Effector CD8-positive, alpha-beta T cell (primary cell): Measurements from ENCODE around the gene ING2.
"Not testable (repeated sequence)": the region's sequence is repeated elsewhere in the genome, so short reads cannot be mapped to it uniquely, and the experiment has no call there.

Experiments
- DNase-seq: peaks from one replicate; lab custom pipeline; 2025; lab: John Stamatoyannopoulos, UW
- total RNA-seq, 4 experiments: gene quantifications; one replicate each; lab custom pipeline; 2026; lab: John Stamatoyannopoulos, UW

The ING2 gene
- total RNA-seq = 6.9 to 11.7 (median 9.2) reads per million in 4 experiments

- peak; percentile 93 for DNase-seq
These were observed at the start of gene ING2 for GRCh38 chr4:183504930-183505610. TSS of gene ING2 (plus strand) at chr4:183505058. CDS start at chr4:183505196, 138 bp downstream.

- DNase-seq = no peak
These were observed 49.2 kb upstream of the ING2 start for GRCh38 chr4:183455431-183456195.

GRCh38 chr4:183458005-183458404, 46.9 kb upstream of the ING2 start:
- no peak for DNase-seq

- not testable (repeated sequence) for DNase-seq
These were observed 40.8 kb upstream of the ING2 start for GRCh38 chr4:183463903-183464619.

- DNase-seq = not testable (repeated sequence)
These were observed 39.0 kb upstream of the ING2 start for GRCh38 chr4:183465879-183466278.

- no peak for DNase-seq
These were observed 37.6 kb upstream of the ING2 start for GRCh38 chr4:183467246-183467645.

- DNase-seq = no peak
These were observed 36.4 kb upstream of the ING2 start for GRCh38 chr4:183468210-183469095.

GRCh38 chr4:183469285-183469684, 35.6 kb upstream of the ING2 start:
- no peak for DNase-seq

GRCh38 chr4:183469936-183470335, 34.9 kb upstream of the ING2 start:
- no peak for DNase-seq

GRCh38 chr4:183470821-183471220, 34.0 kb upstream of the ING2 start:
- DNase-seq = no peak

GRCh38 chr4:183471946-183472708, 32.7 kb upstream of the ING2 start:
- DNase-seq = peak; percentile 79

- no peak for DNase-seq
These were observed 26.7 kb upstream of the ING2 start for GRCh38 chr4:183478123-183478522.

GRCh38 chr4:183478926-183479325, 25.9 kb upstream of the ING2 start:
- DNase-seq = no peak

- DNase-seq = not testable (repeated sequence)
These were observed 22.3 kb upstream of the ING2 start for GRCh38 chr4:183482515-183483095.

GRCh38 chr4:183483997-183484396, 20.9 kb upstream of the ING2 start:
- DNase-seq = no peak

- DNase-seq = no peak
These were observed 19.3 kb upstream of the ING2 start for GRCh38 chr4:183485411-183486160.

- no peak for DNase-seq
These were observed 12.1 kb upstream of the ING2 start for GRCh38 chr4:183492791-183493222.

GRCh38 chr4:183493246-183493645, 11.6 kb upstream of the ING2 start:
- no peak for DNase-seq

GRCh38 chr4:183495184-183495583, 9.7 kb upstream of the ING2 start:
- no peak for DNase-seq

- DNase-seq = no peak
These were observed 5.5 kb upstream of the ING2 start for GRCh38 chr4:183499389-183499788.
